ENCODE data around the gene CFI. TPM values are rescaled to one million over a fixed set of nuclear protein-coding genes. Genes with fewer than 3 reads are reported as not detected.
A peak's percentile ranks its signal among the peaks of the same experiment; 100 is the strongest.

The CFI gene
- total RNA-seq, 4 donors from 2014 or later: 2.0 to 10.1 (median 3.7) TPM; not detected in 1

- WGBS: 75% methylated on average over 11 of the region's 11 CpGs
- no peak overlapping the region for H3K27ac ChIP-seq
- H3K36me3 ChIP-seq: no peaks in the 10 kb centered on the region
- no peak overlapping the region for H3K4me3 ChIP-seq
- peaks cover 7% of the 10 kb centered on the region for H3K4me1 ChIP-seq
- H3K27me3 ChIP-seq: no peaks in the 10 kb centered on the region
- H3K9me3 ChIP-seq: no peaks in the 10 kb centered on the region
- no peak for DNase-seq (ENCODE audit: low spot score in 2 of 2)
- TF ChIP-seq EP300 (IDR thresholded peaks at IDR 0.05) (no peak), POLR2A (IDR thresholded peaks at IDR 0.05) (no peak), CTCF (IDR thresholded peaks at IDR 0.05) (no peak), POLR2AphosphoS5 (IDR thresholded peaks at IDR 0.05) (no peak)
Measured at GRCh38 chr4:109810552-109811387, 9.0 kb upstream of the CFI start.

GRCh38 chr4:109809655-109810054, 7.9 kb upstream of the CFI start:
- Histone ChIP-seq H3K36me3 (no peaks in the 10 kb centered on the region), H3K9me3 (no peaks in the 10 kb centered on the region), H3K27me3 (no peaks in the 10 kb centered on the region), H3K27ac (no peak overlapping the region), H3K4me1 (peaks cover 4% of the 10 kb centered on the region), H3K4me3 (no peak overlapping the region)
- TF ChIP-seq CTCF (IDR thresholded peaks at IDR 0.05) (no peak), POLR2A (IDR thresholded peaks at IDR 0.05) (no peak), POLR2AphosphoS5 (IDR thresholded peaks at IDR 0.05) (no peak), EP300 (IDR thresholded peaks at IDR 0.05) (no peak)
- 83% methylated on average over 2 of the region's 2 CpGs for WGBS
- DNase-seq (ENCODE audit: low spot score in 2 of 2): no peak

GRCh38 chr4:109803924-109804571, 2.2 kb upstream of the CFI start:
- H3K36me3 ChIP-seq: no peaks in the 10 kb centered on the region
- H3K9me3 ChIP-seq: no peaks in the 10 kb centered on the region
- H3K4me1 ChIP-seq: no peaks in the 10 kb centered on the region
- WGBS: 20% methylated on average over 4 of the region's 4 CpGs
- no peak overlapping the region for H3K27ac ChIP-seq
- no peak for TF ChIP-seq POLR2A (IDR thresholded peaks at IDR 0.05)
- peak in 1 of 2 donors; percentile 20 for TF ChIP-seq CTCF (IDR thresholded peaks at IDR 0.05)
- no peak for TF ChIP-seq POLR2AphosphoS5 (IDR thresholded peaks at IDR 0.05)
- no peak for TF ChIP-seq EP300 (IDR thresholded peaks at IDR 0.05)
- DNase-seq (ENCODE audit: low spot score in 2 of 2): no peak
- H3K27me3 ChIP-seq: no peaks in the 10 kb centered on the region
- no peak overlapping the region for H3K4me3 ChIP-seq

- no peak overlapping the region for H3K27ac ChIP-seq
- WGBS: 58% methylated on average over 4 of the region's 4 CpGs
- no peaks in the 10 kb centered on the region for H3K36me3 ChIP-seq
- no peak for DNase-seq (ENCODE audit: low spot score in 2 of 2)
- no peaks in the 10 kb centered on the region for H3K4me1 ChIP-seq
- no peak for TF ChIP-seq POLR2A (IDR thresholded peaks at IDR 0.05)
- TF ChIP-seq POLR2AphosphoS5 (IDR thresholded peaks at IDR 0.05): no peak
- TF ChIP-seq EP300 (IDR thresholded peaks at IDR 0.05): no peak
- no peak for TF ChIP-seq CTCF (IDR thresholded peaks at IDR 0.05)
- no peaks in the 10 kb centered on the region for H3K27me3 ChIP-seq
- H3K9me3 ChIP-seq: peaks cover 3% of the 10 kb centered on the region
- H3K4me3 ChIP-seq: peak overlapping the region; percentile 8
Measured at GRCh38 chr4:109801099-109801789, 555 bp downstream of the CFI start.

GRCh38 chr4:109798866-109799265, 2.9 kb downstream of the CFI start:
- no peak for DNase-seq (ENCODE audit: low spot score in 2 of 2)
- no peaks in the 10 kb centered on the region for H3K27me3 ChIP-seq
- H3K36me3 ChIP-seq: no peaks in the 10 kb centered on the region
- H3K4me3 ChIP-seq: no peak overlapping the region
- TF ChIP-seq POLR2A (IDR thresholded peaks at IDR 0.05): no peak
- peaks cover 3% of the 10 kb centered on the region for H3K9me3 ChIP-seq
- no peak overlapping the region for H3K27ac ChIP-seq
- no peaks in the 10 kb centered on the region for H3K4me1 ChIP-seq

Measured in suprapubic skin (tissue), 4 donors.